HG03103 (cell line): ENCODE measurements around the gene KCNK5.

Source experiments
- ATAC-seq: cut with Tn5 transposase; IDR thresholded peaks from one replicate; pipeline ENCODE4 v1.9.1; 2021; ENCODE audit warnings: low read depth; ENCODE audit not compliant: unreplicated experiment

Gene KCNK5

GRCh38 chr6:39178804-39179203 is 50.5 kb downstream of the KCNK5 start:
- no peak for ATAC-seq

DNA sequence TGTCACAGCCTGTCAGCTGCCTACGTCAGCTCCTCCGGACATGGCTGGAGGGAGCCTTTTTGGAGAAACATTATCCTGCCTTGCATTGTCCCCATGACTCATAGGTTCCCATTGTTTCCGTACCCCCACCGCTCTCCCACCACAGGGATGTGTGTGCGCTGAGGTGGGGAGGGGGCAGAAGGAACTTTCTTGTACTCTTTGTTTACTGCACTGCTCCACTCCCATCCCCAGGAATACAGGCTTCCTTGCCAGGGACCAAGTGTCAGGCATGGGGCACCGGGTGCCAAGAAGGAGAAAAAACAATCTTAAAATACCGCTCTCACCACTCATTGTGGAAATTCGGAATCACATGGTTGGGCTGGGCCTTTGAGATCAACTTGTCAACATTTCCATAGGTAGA is 51.0 kb downstream of the KCNK5 start:
- no peak for ATAC-seq

DNA sequence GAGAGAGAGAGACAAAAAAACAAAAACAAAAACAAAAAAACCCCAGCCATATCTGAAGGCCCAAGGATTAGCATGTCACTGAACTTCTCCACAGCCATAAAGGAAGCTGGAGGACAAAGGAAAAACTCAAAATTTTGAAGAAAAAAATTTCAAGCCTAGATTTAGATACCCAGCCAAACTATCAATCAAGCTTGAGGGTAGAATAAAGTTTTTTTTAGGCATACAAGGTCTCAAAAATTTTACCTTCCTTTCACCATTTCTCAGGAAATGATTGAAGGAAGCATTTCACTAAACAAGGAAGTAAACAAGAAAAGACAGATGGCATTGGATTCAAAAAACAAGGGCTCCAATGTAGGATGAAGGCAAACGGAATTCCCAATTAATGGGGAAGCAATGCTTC is 52.1 kb downstream of the KCNK5 start:
- ATAC-seq: no peak

DNA sequence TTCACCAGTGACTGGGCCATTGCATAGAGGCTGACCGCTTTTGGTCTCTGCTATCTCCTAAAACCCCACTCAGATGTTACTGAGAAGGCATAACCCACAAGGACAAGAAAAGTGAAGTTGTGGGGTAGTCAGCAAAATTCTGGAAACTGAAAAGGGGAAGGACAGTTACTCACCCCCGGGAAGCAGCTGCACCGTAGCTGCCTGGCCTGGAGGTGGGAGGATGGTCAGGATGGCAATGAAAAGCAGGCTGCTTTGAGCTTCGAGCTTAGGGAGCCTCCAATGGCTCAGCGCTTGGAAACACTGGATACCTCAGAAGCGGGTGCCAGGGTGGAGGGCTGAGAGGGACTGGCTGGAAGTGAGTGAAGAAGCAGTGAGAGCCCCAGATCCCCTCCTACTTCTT is 56.0 kb downstream of the KCNK5 start:
- ATAC-seq: no peak

DNA sequence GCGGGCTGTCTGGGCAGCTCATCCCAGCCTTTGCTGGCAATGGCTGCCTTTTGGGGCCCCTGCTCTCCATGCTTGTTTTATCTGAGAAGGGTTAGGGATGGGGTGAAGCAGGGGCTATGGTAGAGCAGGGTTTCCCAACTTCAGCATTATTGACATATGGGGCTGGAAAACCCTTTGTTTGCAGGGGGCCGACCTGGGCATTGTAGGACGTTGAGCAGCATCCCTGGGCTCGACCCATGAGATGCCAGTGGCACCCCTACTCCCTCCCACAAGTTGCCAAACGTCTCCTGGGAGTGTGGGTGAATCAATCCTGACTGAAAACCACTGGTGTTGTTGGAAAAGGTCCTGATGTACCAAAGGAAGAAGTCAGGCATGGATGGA is 56.9 kb downstream of the KCNK5 start:
- ATAC-seq: no peak

DNA sequence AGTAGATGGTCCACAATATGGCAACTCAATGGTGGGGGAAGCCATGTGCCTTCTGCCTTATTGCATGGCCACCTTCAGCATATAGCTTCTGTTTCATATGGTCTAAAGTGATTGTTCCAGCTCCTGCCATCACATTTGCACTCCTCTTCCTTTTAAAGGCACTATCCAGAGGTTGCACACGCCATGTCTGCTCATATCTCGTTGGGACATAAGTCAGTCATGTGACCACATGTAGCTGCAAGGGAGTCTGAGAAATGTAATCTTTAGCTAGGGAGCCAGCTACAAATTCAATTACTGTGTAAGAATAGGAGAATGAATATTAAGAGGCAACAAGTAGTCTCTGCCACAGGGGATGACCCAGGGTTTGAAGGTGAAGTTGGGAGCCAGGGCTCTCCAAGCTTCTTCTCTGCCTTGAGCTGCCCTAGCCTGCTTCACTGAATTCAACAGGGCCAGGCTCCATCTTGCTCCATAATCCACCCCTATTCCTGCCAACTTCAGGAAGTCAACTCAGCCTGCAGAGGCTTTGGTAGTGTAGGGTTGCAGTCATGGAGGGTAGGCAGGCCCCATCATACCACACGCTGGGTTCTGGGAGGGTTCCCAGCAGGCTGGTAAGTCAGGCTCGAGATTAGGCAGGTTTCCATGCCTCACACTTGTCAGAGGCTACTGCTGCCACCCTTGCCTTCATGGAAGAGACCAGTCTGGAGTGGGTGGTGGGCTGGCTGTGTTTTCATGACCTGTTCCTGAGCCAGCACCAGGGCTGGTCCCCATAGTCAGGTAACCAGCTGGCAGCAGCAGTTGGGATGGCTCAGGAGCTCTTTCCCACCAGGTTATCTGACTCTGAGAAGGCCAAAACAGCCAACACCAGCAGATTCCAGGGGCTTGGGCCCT is 57.5 kb downstream of the KCNK5 start:
- no peak for ATAC-seq

GRCh38 chr6:39170860-39171259 is 58.4 kb downstream of the KCNK5 start:
- ATAC-seq: no peak

- ATAC-seq: no peak
These were observed 58.9 kb downstream of the KCNK5 start for GRCh38 chr6:39170389-39170788.

- ATAC-seq: no peak
These were observed 59.6 kb downstream of the KCNK5 start for GRCh38 chr6:39169448-39170344.

DNA sequence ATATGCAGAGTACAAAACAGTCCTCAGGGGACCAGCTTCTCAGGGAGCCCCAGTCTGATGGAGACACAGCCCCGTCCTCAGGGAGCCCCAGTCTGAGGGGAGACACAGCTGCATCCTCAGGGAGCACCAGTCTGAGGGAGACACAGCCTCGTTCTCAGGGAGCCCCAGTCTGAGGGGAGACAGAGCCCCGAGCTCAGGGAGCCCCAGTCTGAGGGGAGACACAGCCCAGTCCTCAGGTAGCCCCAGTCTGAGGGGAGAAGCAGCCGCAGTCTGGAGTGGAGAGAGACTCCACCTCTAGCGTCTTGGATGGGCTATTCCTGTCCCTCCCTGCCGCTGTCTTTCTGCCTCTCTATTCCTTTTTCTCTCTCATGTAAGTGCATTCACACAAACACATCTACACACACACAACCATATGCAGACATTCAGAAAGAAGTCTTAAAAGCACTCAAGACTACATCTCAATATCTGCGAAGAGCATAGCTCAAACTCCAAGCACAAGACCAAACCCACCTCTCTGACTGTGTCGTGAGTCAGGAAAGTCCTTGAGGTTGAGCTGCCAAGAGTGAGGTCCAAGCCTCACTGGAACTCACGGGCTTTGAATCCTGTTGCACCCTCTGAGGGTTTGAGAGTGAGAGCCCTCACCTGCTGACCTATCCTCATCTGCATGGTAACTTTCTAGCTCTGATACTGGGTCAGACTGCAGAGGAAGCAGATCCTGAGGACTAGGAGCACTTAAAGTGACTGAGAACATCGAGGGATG is 61.2 kb downstream of the KCNK5 start:
- ATAC-seq: no peak

- no peak for ATAC-seq
These were observed 62.0 kb downstream of the KCNK5 start for GRCh38 chr6:39167321-39167720.

GRCh38 chr6:39166912-39167290 is 62.4 kb downstream of the KCNK5 start:
- no peak for ATAC-seq

DNA sequence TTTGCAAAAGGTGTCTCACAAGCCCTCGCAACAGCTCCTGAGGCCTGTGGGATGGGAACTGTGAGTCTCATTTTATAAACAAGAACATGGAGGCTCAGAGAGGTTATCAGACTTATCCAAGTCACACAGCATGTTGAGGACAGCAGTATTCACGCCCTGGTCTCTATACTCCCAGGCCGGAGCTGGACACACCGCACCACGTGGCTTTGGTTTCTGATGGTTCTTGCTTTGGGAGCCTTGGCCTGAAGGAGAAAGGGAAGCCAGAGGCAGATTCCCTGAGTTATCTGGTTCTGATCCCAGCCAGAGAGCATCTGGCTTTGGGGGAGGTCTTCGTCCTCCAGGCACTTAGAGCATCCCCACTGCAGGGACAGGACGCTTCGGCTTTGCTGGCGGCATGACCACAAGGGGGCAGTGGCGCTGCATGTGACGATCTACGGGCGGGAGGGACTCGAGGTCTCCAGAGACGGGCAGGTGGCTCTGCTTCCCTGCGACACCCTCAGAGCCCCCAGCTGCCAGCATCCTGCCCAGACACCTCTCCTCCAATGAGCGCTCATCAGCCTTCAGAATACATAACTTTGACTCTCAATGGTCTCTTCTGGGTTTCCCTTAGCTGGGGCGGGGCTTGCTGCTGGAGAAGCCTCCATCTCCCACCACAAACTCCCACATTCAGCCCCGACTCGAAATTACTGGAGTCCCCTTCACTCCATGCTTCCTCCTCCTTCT is 62.9 kb downstream of the KCNK5 start:
- ATAC-seq: no peak

DNA sequence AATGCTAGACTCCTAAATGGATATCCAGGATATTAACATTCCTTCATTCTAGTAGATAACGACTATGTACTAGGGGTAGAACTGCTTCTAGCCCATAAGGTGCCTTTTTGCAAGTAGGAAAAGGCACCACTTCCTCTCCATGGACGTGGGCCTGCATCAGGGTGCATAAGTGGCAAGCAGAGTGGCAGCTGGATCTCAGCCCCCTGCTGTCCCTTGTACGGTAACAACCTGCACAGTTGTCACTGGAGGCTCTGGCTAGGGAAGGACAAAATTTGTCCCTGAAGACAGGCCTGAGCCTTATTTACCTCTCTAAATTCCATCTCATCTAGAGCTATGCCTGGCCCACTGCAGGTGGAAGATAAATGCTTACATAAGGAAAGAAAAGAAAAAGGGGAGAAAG is 71.8 kb downstream of the KCNK5 start:
- ATAC-seq: no peak

GRCh38 chr6:39156801-39157200 is 72.5 kb downstream of the KCNK5 start:
- no peak for ATAC-seq

- no peak for ATAC-seq
These were observed 74.6 kb downstream of the KCNK5 start for GRCh38 chr6:39154705-39155104.

GRCh38 chr6:39153766-39154397 is 75.4 kb downstream of the KCNK5 start:
- no peak for ATAC-seq

- no peak for ATAC-seq
These were observed 77.0 kb downstream of the KCNK5 start for GRCh38 chr6:39152262-39152661.

DNA sequence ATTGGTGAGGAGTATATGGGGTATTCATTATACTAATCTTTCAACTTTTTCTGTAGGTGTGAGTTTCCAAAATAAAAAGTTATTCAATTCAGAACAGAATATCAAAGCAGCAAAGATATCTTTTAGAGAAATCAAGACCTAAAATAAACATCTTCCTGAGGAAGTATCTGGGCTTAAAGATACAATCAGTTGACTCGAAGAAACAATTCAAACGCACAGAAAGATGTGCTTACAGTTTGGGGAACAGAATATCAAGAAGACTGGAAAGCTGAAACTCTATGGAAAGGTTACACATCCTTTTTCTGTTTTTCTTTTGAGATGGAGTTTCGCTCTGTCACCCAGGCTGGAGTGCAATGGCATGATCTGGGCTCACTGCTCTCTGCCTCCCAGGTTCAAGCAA is 78.1 kb downstream of the KCNK5 start:
- ATAC-seq: no peak
